ENCODE measurements around the gene LGR6.
"Not testable (repeated sequence)": the region's sequence is repeated elsewhere in the genome, so short reads cannot be mapped to it uniquely, and the experiment has no call there.

The LGR6 gene

DNA sequence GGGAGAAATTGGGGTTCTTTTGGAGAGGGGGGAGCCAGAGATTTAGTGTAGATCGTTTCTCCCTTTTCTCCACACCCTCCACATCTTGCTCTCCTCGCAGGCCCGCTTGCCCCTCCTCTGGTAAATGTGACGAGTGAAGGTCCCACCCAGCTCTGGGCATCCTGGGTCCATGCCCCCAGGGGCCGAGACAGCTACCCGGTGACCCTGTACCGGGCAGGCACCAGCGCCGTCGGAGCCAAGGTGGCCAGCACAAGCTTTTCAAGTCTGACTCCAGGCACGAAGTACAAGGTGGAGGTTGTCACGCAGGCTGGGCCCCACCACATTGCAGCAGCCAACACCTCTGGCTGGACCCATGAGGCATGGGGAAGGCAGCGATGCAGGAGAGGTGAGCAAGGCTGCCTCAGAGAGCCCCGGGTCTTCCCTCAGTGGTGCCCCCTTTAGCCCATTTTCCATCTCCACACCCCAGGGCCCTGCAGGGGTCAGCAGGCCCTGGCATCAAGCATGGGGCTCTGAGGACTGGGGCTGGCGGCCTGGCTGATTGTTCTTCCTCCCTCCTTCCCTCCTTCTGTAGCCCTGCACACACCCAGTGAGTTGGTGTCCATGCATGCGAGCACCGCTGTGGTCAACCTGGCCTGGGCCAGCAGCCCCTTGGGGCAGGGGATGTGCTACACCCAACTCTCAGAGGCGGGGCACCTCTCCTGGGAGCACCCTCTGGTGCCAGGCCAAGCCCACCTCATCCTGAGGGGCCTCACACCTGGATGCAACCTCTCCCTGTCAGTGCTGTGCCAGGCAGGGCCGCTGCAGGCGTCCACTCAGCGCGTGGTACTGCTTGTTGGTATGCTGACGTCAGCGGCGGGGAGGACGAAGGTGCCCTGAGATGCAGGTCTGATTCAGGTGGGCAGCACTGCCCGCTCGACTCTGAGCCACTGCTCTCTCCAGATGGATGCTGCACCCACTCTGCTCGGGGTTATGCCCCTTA lies 16.4 kb upstream of the LGR6 start:
- no peak for DNase-seq (ENCODE audit: low read depth in 2 of 2)

- DNase-seq (ENCODE audit: low read depth in 2 of 2) = no peak
These were observed 13.5 kb upstream of the LGR6 start for GRCh38 chr1:202179828-202180750.

DNA sequence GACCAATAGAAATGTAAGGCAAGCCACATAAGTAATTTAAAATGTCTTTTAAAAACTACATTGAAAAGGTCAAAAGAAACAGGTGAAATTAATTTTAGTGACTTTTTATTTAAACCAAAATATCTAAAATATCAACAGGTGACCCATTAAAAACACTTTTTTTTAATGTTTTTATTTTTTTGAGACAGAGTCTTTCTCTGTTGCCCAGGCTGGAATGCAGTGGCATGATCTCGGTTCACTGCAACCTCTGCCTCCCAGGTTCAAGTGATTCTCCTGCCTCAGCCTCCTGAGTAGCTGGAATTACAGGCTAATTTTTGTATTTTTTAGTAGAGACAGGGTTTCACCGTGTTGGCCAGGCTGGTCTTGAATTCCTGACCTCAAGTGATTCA lies 12.9 kb upstream of the LGR6 start:
- not testable (repeated sequence) for DNase-seq (ENCODE audit: low read depth in 2 of 2)

DNA sequence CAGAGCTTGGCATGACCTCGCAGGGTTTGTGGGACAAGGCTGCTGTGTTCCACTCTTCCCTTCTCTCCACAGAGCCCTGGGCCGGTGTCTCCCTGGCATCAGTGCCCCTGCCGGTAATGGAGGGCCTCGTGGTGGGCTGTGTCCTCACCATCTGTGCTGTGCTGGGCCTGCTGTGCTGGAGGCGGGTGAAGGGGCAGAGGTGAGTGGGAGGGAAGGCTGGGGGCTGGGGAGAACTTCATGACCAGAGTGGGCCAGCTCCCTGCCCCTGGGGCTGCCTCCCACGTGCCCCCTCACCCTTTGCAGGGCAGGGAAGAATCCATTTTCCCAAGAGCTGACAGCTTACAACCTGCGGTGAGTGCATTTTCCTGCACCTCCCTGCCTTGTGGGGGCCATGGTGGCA lies 12.0 kb upstream of the LGR6 start:
- DNase-seq (ENCODE audit: low read depth in 2 of 2) = no peak

- DNase-seq (ENCODE audit: low read depth in 2 of 2) = no peak
These were observed 11.3 kb upstream of the LGR6 start for GRCh38 chr1:202182040-202182877.

DNA sequence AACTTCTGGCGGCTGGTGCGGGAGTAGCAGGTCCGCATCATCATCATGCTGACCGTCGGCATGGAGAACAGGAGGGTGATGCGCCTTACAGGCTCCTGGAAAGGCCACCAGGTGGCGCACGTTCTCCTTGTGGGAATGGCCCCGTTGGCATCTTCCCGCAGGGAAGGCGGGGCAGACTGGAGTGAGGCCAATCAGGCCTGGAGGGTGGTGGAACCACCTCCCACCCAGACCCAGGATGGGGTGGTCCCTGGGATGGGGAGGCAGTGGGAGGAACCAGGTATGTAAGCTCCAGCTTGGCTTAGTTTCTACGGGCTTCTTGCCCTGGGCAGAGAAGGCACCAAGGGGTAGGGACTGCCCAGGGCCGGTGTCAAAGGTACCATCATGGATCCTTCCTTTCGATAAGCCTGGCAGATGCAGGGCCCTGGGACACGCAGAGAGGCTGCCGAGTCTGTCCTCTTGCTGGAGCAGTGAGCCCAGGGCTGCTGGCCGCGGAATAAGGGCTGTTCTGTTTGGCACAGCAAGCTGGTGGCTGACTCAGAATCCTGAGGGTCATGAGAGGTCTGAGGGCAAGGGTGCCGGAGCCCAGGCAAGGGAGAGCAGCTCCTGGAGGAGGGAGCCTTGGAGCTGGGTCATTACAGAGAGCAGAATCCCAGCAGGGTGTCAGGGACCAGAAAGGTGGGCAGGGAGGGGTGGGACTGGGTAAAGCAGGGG lies 8.7 kb upstream of the LGR6 start:
- peak; percentile 41 to 57 for DNase-seq (ENCODE audit: low read depth in 2 of 2)

- no peak for DNase-seq (ENCODE audit: low read depth in 2 of 2)
These were observed 7.3 kb upstream of the LGR6 start for GRCh38 chr1:202186327-202186726.

DNA sequence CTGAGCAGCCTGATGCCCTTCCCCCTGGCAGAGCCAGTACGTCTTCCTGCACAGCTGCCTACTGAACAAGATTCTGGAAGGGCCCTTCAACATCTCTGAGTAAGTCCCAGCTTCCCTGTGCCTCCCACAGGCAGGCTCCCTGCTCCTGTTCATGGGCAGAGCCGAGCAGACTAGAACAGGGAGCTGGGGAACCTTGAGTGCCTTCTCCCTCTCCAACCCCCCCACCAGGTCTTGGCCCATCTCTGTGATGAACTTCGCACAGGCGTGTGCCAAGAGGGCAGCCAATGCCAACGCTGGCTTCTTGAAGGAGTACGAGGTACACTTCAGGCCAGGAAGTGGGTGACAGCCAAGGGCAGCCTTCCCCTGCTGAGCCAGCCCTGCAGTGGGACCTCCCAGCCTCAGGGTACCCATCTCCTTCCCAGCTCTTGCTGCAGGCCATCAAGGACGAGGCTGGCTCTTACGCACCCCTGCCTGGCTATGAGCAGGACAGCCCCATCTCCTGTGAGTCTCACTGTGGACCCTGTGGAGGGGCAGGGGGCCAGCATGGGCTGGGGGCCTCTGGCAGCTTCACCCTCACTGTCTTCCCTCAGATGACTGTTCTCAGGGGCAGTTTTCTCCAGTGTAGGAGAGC lies 6.4 kb upstream of the LGR6 start:
- DNase-seq (ENCODE audit: low read depth in 2 of 2) = no peak

DNA sequence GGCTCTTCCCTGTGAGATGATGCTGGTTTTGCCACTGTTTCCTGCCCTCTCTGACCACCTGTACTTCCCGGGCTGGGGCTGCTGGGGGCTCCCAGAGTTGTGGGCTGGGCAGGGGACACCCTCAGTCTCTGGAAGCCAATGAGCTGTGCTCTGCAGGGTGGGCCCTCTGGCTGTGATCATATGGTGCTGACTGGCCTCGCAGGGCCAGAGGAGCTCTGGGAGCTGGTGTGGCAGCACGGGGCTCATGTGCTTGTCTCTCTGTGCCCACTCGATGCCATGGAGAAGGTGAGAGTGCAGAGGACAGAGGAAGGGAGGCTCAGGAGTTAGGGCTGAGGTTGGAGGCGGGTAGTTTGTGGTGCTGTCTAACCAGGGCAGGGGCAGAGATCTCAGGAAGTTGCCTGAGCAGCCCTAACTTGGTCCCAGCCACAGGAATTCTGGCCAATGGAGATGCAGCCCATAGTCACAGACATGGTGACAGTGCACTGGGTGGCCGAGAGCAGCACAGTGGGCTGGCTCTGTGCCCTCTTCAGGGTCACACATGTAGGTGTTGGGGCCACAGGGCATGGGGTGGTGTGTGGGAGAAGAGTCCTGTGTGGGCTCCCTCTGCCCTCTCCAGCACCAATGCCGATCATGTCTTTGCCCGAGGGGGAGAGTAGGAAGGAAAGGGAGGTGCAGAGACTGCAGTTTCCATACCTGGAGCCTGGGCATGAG lies 5.7 kb upstream of the LGR6 start:
- no peak for DNase-seq (ENCODE audit: low read depth in 2 of 2)

DNA sequence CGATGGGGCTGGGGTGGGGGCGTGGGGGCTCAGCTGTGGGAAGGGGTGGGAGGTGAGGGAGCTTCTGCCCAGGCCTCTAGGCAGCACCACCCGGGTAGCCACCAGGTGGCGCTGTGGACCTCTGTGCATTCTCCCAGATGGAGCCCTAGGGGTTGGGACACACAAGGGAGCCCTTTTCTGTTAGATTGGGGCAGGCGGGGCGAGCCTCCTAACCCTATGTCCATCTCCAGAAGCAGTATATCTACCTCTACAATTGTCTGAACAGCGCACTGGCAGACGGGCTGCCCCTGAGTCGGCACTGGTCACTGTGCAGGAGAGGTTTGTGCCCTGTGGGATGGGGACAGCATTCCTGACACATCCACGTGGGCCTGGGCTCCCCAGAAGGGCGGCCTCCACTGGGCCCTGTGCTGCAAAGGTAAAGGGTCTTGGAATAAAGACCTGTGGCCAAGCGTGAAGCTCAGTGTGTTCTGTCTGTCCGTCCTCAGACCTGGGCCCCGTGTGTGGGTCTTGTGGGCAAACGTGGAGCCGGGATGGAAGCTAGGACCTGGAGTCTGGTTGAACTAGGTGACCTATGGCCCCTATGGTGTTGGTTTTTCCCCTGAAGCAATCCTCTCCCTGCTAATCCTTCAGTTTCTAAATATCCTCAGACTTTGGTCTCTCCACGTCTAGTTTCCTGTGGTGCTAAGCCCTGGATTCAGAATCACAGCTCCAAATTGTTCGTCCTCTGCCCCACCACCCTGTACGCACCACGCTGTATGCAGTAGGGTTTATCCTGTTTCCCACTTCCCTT lies 4.4 kb upstream of the LGR6 start:
- peak; percentile 50 to 69 for DNase-seq (ENCODE audit: low read depth in 2 of 2)

DNA sequence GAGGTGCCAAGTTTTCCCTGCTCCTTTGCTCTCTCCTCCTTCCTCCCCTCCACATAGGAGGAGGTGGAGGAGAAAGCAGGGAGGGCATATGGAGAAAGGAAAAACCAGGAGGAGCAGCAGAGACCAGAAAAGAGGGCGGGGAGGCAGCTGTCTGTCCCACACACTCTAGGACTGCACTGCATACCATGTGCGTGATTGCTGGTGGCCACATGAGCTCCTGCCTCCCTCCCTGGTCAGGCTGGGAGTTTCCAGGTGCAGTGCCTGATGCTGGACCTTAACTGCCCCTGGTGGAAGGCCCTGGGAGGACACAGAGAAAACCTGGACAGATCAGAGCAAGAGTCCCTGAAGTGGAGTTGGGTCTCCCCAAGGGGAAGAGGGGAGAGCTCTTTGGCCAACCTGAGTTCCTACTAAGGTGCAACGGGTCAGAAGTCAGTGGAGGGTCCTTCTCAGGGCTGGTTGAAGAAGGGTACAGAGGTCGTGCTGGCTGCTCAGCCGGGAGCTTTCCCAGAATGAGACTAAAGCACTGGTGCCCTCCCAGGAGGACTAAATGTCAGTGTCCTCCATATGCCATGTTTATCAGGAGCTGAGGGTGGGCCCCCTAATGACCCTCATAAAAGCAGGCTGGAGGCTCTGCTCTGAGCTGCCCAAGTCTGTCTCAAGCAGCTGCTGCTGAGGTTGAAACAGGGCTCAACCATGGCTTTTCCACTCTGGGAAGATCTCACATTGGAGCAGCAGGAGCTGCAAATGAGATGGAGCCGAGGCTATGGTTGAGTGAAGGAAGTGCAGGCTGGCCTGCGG lies 3.5 kb upstream of the LGR6 start:
- no peak for DNase-seq (ENCODE audit: low read depth in 2 of 2)

- not testable (repeated sequence) for DNase-seq (ENCODE audit: low read depth in 2 of 2)
These were observed 2.2 kb upstream of the LGR6 start for GRCh38 chr1:202191391-202191790.

DNA sequence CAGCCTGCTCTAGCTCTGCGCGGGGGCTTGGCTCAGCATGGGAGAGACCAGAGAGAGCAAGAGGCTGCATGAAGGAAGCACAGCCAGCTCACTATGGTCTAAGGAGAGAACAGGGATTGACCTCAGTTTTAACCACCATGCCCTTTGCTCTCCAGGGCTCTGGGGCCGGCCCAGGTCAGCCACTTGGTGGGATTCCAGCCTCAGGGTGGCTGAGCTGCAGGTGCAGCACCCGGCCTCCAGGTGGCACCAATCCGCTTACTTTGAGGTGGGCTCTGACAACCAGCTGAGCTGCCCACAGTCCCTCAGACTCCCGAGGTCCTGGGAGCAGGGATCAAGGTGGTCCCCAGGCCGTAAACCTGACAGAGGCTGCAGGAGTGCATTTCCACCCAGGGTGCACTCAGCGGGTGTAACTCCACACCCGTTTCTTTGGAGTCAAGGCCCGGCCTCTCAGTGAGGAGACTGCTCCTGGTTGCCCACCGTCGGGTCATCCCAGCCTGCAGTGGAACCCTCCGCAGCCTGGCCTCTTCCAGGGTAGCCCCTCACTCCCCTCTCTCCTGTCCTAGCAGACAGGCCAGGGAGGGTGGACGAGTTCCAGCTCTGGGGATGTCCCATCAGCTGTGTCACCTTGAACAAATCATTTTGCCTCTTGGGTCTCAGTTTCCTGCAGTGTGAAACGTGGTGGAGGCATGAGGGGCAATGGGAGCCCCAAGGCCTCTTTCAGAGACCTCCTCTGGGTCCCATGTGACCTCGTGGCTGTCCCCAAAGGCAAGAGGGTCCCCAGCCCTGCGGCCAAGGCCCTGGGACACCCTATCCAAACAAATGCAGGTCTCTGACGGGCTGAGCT lies 607 bp upstream of the LGR6 start:
- peak; percentile 38 to 44 for DNase-seq (ENCODE audit: low read depth in 2 of 2)

- no peak for DNase-seq (ENCODE audit: low read depth in 2 of 2)
These were observed 689 bp downstream of the LGR6 start for GRCh38 chr1:202194328-202194648.

GRCh38 chr1:202197653-202198365 lies 4.2 kb downstream of the LGR6 start:
- peak in 1 of 2 donors; percentile 10 for DNase-seq (ENCODE audit: low read depth in 2 of 2)

- no peak for DNase-seq (ENCODE audit: low read depth in 2 of 2)
These were observed 4.7 kb downstream of the LGR6 start for GRCh38 chr1:202198366-202198724.

All from stimulated activated CD8-positive, alpha-beta memory T cell treated with anti-CD3 and anti-CD28 coated beads, Interleukin-7, amount 100 ng/mL, for 1 hour (primary cell).